Measurements from ENCODE around the gene PRM3.

The PRM3 gene

DNA sequence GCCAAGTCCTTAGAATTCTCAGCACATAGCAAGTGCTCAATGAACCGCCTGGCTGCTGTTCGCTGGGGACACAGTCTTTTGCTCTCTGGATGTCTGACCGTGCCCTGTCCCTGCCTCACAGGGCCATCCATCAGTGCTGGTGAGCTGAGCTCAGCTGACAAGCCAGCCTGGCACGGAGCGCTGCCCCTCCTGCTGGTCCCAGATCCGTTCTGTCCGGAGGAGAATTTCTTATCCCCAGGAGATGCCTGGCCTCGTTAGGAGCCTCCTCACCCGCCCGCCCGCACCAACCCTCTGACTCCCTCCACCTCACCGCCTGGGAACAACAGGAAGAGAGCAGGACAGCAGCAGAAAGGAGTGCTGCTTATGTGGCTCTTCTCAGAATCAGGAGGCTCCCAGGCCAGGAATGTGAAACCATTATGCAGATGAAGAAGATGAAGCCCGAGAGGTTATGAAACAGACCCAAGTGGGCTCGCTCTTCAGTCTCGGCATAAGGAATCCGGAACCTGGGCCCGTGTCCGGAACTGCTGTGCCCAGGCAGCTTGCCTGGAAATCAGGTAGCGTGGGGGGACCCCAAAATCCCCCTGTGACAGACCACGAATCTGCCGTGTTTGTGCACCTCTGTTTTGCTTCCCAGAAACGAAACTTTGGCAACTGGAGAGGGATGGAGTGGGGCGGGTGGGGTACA lies 43.0 kb upstream of the PRM3 start:
- DNase-seq (ENCODE audit: insufficient read length, low spot score): no peak
- no peak for FAIRE-seq
- TF ChIP-seq, protein P1, sequence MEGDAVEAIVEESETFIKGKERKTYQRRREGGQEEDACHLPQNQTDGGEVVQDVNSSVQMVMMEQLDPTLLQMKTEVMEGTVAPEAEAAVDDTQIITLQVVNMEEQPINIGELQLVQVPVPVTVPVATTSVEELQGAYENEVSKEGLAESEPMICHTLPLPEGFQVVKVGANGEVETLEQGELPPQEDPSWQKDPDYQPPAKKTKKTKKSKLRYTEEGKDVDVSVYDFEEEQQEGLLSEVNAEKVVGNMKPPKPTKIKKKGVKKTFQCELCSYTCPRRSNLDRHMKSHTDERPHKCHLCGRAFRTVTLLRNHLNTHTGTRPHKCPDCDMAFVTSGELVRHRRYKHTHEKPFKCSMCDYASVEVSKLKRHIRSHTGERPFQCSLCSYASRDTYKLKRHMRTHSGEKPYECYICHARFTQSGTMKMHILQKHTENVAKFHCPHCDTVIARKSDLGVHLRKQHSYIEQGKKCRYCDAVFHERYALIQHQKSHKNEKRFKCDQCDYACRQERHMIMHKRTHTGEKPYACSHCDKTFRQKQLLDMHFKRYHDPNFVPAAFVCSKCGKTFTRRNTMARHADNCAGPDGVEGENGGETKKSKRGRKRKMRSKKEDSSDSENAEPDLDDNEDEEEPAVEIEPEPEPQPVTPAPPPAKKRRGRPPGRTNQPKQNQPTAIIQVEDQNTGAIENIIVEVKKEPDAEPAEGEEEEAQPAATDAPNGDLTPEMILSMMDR (IDR thresholded peaks at IDR 0.05; ENCODE audit: insufficient read depth, missing control alignments): no peak

DNA sequence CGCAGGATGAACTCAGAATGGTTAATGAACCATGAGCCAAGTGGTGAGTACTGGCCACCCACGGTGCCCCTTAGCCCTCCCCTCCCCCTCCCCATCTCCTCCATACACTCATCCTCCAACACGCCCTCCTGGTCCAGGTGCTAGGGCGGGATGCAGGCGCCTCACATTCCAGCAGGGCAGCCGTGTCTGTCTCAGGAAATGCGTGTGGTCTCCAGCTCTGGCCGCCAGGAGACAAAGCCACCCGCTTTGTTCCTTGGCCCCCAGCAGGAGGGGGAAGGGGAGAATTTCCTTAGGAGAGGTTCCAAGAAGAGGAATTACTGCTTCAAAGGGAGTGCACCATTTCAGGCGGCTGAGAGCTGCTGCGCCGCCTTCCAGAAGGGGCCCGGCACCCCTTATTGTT lies 42.1 kb upstream of the PRM3 start:
- DNase-seq (ENCODE audit: insufficient read length, low spot score) (no peak), FAIRE-seq (no peak)
- TF ChIP-seq, protein P1 (IDR thresholded peaks at IDR 0.05; ENCODE audit: insufficient read depth, missing control alignments): no peak

DNA sequence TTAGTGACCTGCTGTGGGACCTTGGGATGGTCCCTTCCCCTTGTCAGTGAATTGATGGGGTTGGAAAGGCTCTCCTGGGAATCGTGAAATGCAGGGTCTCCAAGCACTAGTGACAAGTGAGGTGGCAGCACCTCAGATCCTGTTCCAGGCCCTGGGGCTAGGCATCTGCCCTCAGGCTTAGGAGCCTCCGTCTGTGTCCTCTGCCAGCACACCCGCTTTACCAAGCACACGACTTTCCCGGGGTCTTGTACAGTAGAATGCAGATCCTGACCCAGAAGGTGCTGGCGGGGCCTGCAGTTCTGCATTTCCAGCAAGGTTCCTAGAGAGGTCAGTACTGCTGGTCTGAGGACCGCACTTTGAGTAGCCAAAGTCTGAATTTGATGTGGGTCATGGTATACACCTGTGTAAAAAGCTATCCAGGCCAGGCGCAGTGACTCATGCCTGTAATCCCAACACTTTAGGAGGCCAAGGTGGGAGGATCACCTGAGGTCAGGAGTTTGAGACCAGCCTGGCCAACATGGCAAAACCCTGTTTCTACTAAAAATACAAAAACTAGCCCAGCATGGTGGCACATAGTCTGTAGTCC lies 41.0 kb upstream of the PRM3 start:
- TF ChIP-seq, protein P1 (IDR thresholded peaks at IDR 0.05; ENCODE audit: insufficient read depth, missing control alignments): no peak
- FAIRE-seq (no peak), DNase-seq (ENCODE audit: insufficient read length, low spot score) (no peak)

DNA sequence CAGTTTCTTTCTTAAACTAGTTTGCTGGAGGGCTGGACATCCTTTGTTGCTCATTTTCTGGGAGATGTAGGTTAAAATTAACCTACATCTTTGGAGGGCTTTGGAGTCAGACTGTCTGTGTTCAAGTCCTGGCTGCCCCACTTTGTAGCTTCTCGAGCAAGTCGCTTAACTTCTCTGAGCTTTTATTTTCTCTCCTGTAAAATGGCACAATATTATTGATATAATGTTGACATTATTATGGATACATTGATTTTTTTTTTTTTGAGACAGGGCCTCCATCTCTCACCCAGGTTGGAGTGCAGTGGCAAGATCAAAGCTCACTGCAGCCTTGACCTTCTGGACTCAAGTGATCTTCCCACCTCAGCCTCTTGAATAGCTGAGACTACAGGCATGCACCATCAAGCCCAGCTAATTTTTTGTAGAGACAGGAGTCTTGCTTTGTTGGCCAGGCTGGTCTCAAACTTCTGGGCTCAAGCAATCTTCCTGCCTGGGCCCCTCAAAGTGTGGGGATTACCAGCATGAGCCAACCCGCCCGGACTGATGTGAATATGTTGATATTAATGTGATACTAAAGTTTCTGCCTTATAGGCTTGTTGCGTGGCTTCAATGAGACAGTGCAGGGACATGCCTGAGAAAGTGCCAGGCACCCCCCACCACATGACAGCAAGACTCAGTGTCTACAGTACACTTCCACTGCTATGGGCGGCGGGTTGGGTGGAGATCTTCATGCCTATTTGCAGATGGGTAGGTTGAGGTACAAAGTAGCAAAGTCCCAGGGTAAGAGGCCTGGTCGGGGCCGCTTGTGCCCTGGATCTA lies 40.3 kb upstream of the PRM3 start:
- FAIRE-seq (no peak), DNase-seq (ENCODE audit: insufficient read length, low spot score) (no peak)
- TF ChIP-seq, protein P1 (IDR thresholded peaks at IDR 0.05; ENCODE audit: insufficient read depth, missing control alignments): no peak

DNA sequence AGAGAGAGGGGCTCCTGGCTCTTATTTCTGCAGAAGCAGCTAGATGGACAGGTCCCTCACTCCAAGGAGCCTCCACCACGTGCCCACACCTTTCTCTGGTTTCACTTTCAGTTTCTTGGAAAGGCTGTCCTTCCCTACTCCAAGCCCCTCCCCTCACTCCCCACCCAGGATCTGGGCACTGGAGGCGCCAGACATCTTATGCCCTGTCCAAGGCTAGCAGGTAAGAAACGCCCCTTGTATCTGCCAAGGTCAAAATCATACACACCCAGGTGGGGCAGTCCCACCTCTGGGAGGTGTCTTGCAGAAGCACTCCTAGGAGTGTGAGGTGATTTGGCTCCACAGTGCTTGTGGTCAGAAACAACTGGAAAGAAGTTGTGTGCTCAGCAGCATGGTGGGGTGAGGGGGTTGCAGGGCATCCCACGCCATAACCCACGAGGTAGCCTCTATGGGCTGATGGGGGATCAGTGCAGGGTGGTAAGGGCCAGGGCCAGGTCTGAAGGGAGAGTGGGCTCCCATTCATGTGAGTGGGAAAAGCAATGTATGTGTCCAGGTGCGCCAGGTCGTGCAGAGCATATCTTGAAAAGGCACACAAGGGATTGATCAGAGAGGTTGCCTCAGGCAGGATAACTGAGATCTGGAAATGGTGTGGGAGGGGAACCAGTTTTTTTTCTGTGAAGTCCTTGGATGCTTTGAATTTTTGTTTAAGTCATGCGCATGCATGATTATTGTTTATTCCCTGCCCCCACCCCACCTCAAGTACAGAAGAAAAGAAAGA lies 39.5 kb upstream of the PRM3 start:
- TF ChIP-seq, protein P1 (IDR thresholded peaks at IDR 0.05; ENCODE audit: insufficient read depth, missing control alignments): no peak
- FAIRE-seq (no peak), DNase-seq (ENCODE audit: insufficient read length, low spot score) (no peak)

DNA sequence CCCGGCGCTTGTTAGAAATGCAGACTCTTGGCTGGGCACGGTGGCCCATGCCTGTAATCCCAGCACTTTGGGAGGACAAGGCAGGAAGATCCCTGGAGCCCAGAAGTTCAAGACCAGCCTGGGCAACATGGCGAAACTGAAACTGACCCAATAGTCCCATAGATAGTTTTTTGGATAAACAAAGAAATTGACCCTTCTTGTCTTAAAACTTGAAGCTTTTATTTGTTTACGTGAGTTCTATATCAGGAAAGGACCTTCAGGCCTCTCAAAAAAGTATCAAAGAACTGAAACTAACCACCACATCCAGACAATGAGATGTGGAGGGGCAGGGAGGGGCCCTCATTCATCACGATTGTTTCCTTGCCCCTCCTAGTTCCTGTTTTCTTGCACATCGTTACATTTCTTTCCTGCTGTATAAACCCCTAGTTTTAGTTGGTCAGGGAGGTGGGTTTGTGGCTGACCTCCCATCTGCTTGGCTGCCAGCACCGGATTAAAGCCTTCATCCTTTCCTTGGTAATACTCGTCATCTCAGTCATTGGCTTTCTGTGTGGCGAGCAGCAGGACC lies 37.6 kb upstream of the PRM3 start:
- FAIRE-seq (no peak), DNase-seq (ENCODE audit: insufficient read length, low spot score) (no peak)
- TF ChIP-seq, protein P1 (IDR thresholded peaks at IDR 0.05; ENCODE audit: insufficient read depth, missing control alignments): no peak

All from D721Med (cell line).